Measurements from ENCODE around the gene MAPK10.

MAPK10 gene

GRCh38 chr4:86159216-86159615 lies 200.6 kb downstream of the MAPK10 start:
- TF ChIP-seq CTCF (IDR thresholded peaks at IDR 0.05): no peak
- Mint-ChIP-seq H3K27me3 (ENCODE audit: low read depth, poor library complexity) (no peaks in the 10 kb centered on the region), H3K4me3 (no peak overlapping the region), H3K4me1 (no peaks in the 10 kb centered on the region), H3K27ac (no peak overlapping the region), H3K9me3 (no peaks in the 10 kb centered on the region), H3K36me3 (ENCODE audit: low read depth) (no peaks in the 10 kb centered on the region)
- no peak for DNase-seq

- Mint-ChIP-seq H3K36me3 (ENCODE audit: low read depth) (no peaks in the 10 kb centered on the region), H3K4me3 (no peak overlapping the region), H3K4me1 (no peaks in the 10 kb centered on the region), H3K27me3 (ENCODE audit: low read depth, poor library complexity) (no peaks in the 10 kb centered on the region), H3K27ac (no peak overlapping the region), H3K9me3 (no peaks in the 10 kb centered on the region)
- TF ChIP-seq CTCF (IDR thresholded peaks at IDR 0.05): no peak
- DNase-seq: no peak
Observed at GRCh38 chr4:86156531-86156930, 203.3 kb downstream of the MAPK10 start.

GRCh38 chr4:86155766-86156165 lies 204.1 kb downstream of the MAPK10 start:
- H3K4me1 Mint-ChIP-seq: peaks cover 5% of the 10 kb centered on the region
- no peak for TF ChIP-seq CTCF (IDR thresholded peaks at IDR 0.05)
- H3K36me3 Mint-ChIP-seq (ENCODE audit: low read depth): no peaks in the 10 kb centered on the region
- no peak for DNase-seq
- no peak overlapping the region for H3K27ac Mint-ChIP-seq
- no peaks in the 10 kb centered on the region for H3K9me3 Mint-ChIP-seq
- no peaks in the 10 kb centered on the region for H3K27me3 Mint-ChIP-seq (ENCODE audit: low read depth, poor library complexity)
- no peak overlapping the region for H3K4me3 Mint-ChIP-seq

GRCh38 chr4:86152454-86152853 lies 207.4 kb downstream of the MAPK10 start:
- Mint-ChIP-seq H3K9me3 (no peaks in the 10 kb centered on the region), H3K27ac (no peak overlapping the region), H3K27me3 (ENCODE audit: low read depth, poor library complexity) (no peaks in the 10 kb centered on the region), H3K36me3 (ENCODE audit: low read depth) (no peaks in the 10 kb centered on the region), H3K4me1 (peaks cover 5% of the 10 kb centered on the region), H3K4me3 (no peak overlapping the region)
- no peak for TF ChIP-seq CTCF (IDR thresholded peaks at IDR 0.05)
- no peak for DNase-seq

- Mint-ChIP-seq H3K27me3 (ENCODE audit: low read depth, poor library complexity) (no peaks in the 10 kb centered on the region), H3K27ac (no peak overlapping the region)
Observed at GRCh38 chr4:86151196-86151595, 208.7 kb downstream of the MAPK10 start.

More at GRCh38 chr4:86151196-86151595, 208.7 kb downstream of the MAPK10 start:
- TF ChIP-seq CTCF (IDR thresholded peaks at IDR 0.05): no peak
- H3K4me3 Mint-ChIP-seq: no peak overlapping the region
- H3K9me3 Mint-ChIP-seq: no peaks in the 10 kb centered on the region
- no peaks in the 10 kb centered on the region for H3K36me3 Mint-ChIP-seq (ENCODE audit: low read depth)
- no peak for DNase-seq
- H3K4me1 Mint-ChIP-seq: peaks cover 5% of the 10 kb centered on the region
